HL-60 (cell line): ENCODE measurements around the gene PDE8A.

Experiments
- CTCF ChIP-seq: IDR thresholded peaks from one replicate; pipeline ENCODE4 v1.5.1; 2011; ENCODE audit warnings: low read length, control low read depth, inconsistent platforms; ENCODE audit not compliant: insufficient read depth
- GABPA ChIP-seq: IDR thresholded peaks from 2 replicates; pipeline ENCODE4 v1.6.1; 2012; ENCODE audit warnings: low read depth
- POLR2AphosphoS5 ChIP-seq: IDR thresholded peaks from 2 replicates; pipeline ENCODE4 v1.6.1; 2012; ENCODE audit warnings: low read depth
- REST ChIP-seq: IDR thresholded peaks from 2 replicates; pipeline ENCODE4 v1.6.1; 2012; ENCODE audit warnings: low read depth; ENCODE audit not compliant: insufficient replicate concordance
- SPI1 ChIP-seq: IDR thresholded peaks from 2 replicates; pipeline ENCODE4 v1.6.1; 2012; ENCODE audit warnings: low read depth, mild to moderate bottlenecking, borderline replicate concordance

- TF ChIP-seq CTCF (no peak), REST (no peak), GABPA (no peak), POLR2AphosphoS5 (no peak), SPI1 (no peak)
Measured at GRCh38 chr15:85129881-85130280, 148.2 kb downstream of the PDE8A start.
